Stimulated activated naive B cell treated with anti-CD40 and anti-IgM and Interleukin-4, amounts not matched to agents 10 μg/mL and 1 μg/mL and 100 μg/mL, for 72 hours (primary cell): ENCODE measurements around the gene NBEAL2.

Source experiments
- ATAC-seq, 2 donors: fragments of 150-1000 bp; cut with Tn5 transposase; replicated peaks; 2 replicates each; pipeline ENCODE4 v1.10.0; 2021; ENCODE audit warnings: moderate library complexity in 1 of 2
- DNase-seq: peaks from one replicate; pipeline ENCODE4 v3.0.0; 2021
- H3K27ac Mint-ChIP-seq: one replicate; pipeline ENCODE4 v1.8.0; 2022; ENCODE audit warnings: mild to moderate bottlenecking, mixed read lengths
- H3K27me3 Mint-ChIP-seq, 2 donors: one replicate each; pipeline ENCODE4 v1.8.0; 2022; ENCODE audit warnings: mixed read lengths in 2 of 2
- H3K36me3 Mint-ChIP-seq, 2 donors: one replicate each; pipeline ENCODE4 v1.8.0; 2022; ENCODE audit warnings: mixed read lengths in 2 of 2, mild to moderate bottlenecking in 1 of 2
- H3K4me1 Mint-ChIP-seq, 2 donors: one replicate each; pipeline ENCODE4 v1.8.0; 2022; ENCODE audit warnings: mixed read lengths in 2 of 2, mild to moderate bottlenecking in 1 of 2
- H3K4me3 Mint-ChIP-seq, 2 donors: one replicate each; pipeline ENCODE4 v1.8.0; 2022; ENCODE audit warnings: mild to moderate bottlenecking in 2 of 2, mixed read lengths in 2 of 2, moderate library complexity in 1 of 2
- H3K9me3 Mint-ChIP-seq, 2 donors: one replicate each; pipeline ENCODE4 v1.8.0; 2022; ENCODE audit warnings: mixed read lengths in 2 of 2, mild to moderate bottlenecking in 1 of 2

Gene NBEAL2

DNA sequence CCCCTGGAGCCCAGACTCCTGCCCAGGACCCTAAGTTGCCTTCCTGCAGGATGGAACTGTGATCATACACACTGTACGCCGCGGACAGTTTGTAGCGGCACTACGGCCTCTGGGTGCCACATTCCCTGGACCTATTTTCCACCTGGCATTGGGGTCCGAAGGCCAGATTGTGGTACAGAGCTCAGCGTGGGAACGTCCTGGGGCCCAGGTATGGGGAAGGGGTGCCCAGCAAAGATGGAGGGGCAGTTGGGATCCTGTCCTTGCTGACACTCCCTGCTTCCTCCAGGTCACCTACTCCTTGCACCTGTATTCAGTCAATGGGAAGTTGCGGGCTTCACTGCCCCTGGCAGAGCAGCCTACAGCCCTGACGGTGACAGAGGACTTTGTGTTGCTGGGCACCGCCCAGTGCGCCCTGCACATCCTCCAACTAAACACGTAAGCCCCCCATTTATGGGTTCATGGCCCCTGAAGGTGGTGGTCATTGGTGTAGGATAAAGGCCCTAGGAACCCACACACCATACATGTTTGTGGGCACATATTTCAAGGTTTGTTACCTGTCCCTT, 28.8 kb downstream of the NBEAL2 start:
- Mint-ChIP-seq H3K4me3 (no peak overlapping the region), H3K36me3 (peaks cover 39 to 55% of the 10 kb centered on the region in 2 donors), H3K27ac (peak overlapping the region; percentile 31), H3K27me3 (no peaks in the 10 kb centered on the region), H3K9me3 (no peaks in the 10 kb centered on the region), H3K4me1 (peaks cover 6 to 9% of the 10 kb centered on the region in 2 donors)
- DNase-seq: peak; percentile 0
- ATAC-seq: no peak

DNA sequence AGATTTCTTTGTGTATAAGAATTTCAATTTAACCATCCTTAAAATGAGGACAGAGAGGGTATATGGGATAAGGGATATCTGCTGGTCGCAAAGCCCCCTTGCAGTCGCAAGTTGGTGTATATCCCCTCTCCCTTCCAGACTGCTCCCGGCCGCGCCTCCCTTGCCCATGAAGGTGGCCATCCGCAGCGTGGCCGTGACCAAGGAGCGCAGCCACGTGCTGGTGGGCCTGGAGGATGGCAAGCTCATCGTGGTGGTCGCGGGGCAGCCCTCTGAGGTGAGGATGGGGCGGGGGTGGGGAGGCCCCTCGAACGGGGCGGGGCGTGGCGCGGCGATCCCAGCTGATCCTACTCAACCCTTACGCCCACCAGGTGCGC, 29.4 kb downstream of the NBEAL2 start:
- Mint-ChIP-seq H3K36me3 (peaks cover 35 to 52% of the 10 kb centered on the region in 2 donors), H3K27me3 (no peaks in the 10 kb centered on the region), H3K4me1 (peaks cover 6 to 9% of the 10 kb centered on the region in 2 donors), H3K27ac (peak overlapping the region; percentile 31), H3K4me3 (peak overlapping the region in 1 of 2 donors; percentile 88), H3K9me3 (no peaks in the 10 kb centered on the region)
- no peak for DNase-seq
- no peak for ATAC-seq

DNA sequence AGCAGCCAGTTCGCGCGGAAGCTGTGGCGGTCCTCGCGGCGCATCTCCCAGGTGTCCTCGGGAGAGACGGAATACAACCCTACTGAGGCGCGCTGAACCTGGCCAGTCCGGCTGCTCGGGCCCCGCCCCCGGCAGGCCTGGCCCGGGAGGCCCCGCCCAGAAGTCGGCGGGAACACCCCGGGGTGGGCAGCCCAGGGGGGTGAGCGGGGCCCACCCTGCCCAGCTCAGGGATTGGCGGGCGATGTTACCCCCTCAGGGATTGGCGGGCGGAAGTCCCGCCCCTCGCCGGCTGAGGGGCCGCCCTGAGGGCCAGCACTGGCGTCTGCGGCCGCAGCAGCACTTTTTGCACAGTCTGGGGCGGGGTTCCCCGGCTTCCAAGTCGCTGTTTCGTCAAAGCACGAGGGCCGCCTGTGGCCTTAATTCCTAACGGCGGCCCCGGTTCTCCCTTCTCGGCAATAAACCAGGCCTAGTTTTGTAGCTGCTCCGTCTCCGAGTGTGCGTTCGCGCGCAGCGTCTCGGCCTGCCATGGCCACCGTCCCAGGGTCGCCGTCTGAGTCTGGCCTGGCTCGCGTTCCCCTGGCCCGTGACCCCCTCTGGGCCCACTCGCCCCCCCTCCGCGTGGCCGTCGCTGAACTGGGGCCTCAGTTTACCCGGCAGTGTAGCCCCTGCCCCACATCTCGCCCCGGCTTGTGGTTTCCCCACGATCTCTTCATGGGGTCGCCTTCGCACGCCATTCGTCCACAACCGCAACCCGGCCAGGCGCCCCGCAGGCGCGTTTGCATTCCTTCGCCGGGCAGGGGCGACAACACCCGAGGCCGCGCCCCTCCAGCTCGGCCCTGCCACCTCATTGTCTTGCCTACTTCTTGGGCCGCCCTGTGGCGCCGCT, 30.0 kb downstream of the NBEAL2 start:
- H3K36me3 Mint-ChIP-seq: peaks cover 34 to 51% of the 10 kb centered on the region in 2 donors

DNA sequence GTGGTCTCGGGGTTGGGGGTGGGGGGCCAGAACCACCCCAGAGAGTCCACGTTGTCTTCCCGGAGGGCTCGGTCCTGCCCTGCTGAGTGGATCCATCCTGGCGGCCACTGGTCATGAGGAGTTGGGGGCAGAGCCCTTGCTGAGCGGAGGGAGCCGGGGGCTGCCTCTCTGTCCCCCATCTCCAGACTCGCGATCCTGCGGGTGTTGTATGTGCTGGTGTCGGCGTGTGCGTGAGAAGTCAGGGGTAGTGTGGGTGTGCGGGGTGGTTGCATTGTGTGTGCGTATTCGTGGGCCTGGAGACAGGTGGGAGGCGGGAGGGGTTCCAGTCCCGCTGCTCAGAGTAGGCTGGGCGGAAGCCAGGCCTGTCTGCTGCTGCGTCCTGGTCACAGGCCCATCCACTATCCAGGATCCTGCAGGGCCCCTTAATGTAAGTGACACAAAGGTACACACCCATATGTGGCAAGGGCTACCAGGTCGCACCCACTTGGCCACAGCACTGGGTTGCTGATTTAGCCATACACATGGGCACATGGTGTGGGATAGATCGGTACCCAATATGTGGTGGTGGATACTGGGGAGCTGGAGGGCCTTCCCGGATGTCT, 30.7 kb downstream of the NBEAL2 start:
- no peak for ATAC-seq
- H3K4me3 Mint-ChIP-seq: peak overlapping the region; percentile 75 to 88
- DNase-seq: no peak
- peaks cover 6 to 10% of the 10 kb centered on the region in 2 donors for H3K4me1 Mint-ChIP-seq
- H3K9me3 Mint-ChIP-seq: no peaks in the 10 kb centered on the region
- H3K27ac Mint-ChIP-seq: peak overlapping the region; percentile 92
- peaks cover 30 to 44% of the 10 kb centered on the region in 2 donors for H3K36me3 Mint-ChIP-seq
- H3K27me3 Mint-ChIP-seq: no peaks in the 10 kb centered on the region

More for the DNA sequence above, 30.0 kb downstream of the NBEAL2 start:
- peaks cover 6 to 9% of the 10 kb centered on the region in 2 donors for H3K4me1 Mint-ChIP-seq
- peak overlapping the region; percentile 75 to 88 for H3K4me3 Mint-ChIP-seq
- peak overlapping the region; percentile 92 for H3K27ac Mint-ChIP-seq
- ATAC-seq (peak; percentile 92 to 96), DNase-seq (peak; percentile 88)
- H3K27me3 Mint-ChIP-seq: no peaks in the 10 kb centered on the region
- no peaks in the 10 kb centered on the region for H3K9me3 Mint-ChIP-seq

DNA sequence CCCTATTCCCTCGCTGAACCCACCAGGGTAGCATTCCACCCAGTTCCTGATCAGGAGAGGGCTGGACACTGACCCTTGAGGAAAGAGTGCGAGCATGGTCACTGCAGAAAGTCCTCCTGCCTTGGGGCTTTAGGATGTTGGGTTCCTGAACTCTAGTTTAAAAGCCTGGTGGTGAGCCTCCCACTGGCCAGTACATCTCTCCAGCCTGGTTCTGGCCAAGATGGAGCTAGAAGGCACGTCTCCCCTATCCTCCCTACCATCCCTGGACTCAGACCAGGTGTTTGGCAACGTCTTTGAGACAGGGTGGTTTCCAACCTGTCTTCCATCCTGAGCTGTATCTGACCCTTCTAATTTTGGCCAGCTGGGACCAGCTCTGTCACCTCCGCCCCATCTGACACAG, 31.4 kb downstream of the NBEAL2 start:
- Mint-ChIP-seq H3K27ac (peak overlapping the region; percentile 92), H3K9me3 (no peaks in the 10 kb centered on the region), H3K36me3 (peaks cover 26 to 37% of the 10 kb centered on the region in 2 donors), H3K27me3 (no peaks in the 10 kb centered on the region), H3K4me1 (peaks cover 6 to 14% of the 10 kb centered on the region in 2 donors), H3K4me3 (peak overlapping the region in 1 of 2 donors; percentile 75)
- no peak for DNase-seq
- ATAC-seq: no peak

DNA sequence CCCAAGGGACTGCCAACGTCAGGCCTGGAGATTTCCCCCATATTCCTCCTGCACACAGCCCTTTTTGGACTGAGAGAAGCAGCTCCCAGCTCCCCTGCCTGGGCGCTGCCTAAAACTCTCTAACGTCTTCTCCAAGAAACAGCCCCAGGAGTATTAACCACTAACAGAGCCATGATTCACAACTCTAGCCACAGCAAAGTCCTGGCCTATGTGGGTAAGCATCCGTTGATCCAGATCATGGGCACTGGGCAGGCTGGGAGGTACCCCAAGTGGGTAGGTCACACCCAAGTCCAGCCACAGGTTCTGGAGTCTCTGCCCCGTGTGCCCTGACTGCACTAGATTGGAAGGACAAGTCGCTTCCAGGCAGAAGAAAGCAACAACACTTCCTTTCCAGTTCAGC, 31.9 kb downstream of the NBEAL2 start:
- ATAC-seq (no peak), DNase-seq (no peak)
- Mint-ChIP-seq H3K4me3 (no peak overlapping the region), H3K36me3 (peaks cover 24 to 33% of the 10 kb centered on the region in 2 donors), H3K4me1 (peaks cover 6 to 14% of the 10 kb centered on the region in 2 donors), H3K9me3 (no peaks in the 10 kb centered on the region), H3K27ac (peak overlapping the region; percentile 92), H3K27me3 (no peaks in the 10 kb centered on the region)

DNA sequence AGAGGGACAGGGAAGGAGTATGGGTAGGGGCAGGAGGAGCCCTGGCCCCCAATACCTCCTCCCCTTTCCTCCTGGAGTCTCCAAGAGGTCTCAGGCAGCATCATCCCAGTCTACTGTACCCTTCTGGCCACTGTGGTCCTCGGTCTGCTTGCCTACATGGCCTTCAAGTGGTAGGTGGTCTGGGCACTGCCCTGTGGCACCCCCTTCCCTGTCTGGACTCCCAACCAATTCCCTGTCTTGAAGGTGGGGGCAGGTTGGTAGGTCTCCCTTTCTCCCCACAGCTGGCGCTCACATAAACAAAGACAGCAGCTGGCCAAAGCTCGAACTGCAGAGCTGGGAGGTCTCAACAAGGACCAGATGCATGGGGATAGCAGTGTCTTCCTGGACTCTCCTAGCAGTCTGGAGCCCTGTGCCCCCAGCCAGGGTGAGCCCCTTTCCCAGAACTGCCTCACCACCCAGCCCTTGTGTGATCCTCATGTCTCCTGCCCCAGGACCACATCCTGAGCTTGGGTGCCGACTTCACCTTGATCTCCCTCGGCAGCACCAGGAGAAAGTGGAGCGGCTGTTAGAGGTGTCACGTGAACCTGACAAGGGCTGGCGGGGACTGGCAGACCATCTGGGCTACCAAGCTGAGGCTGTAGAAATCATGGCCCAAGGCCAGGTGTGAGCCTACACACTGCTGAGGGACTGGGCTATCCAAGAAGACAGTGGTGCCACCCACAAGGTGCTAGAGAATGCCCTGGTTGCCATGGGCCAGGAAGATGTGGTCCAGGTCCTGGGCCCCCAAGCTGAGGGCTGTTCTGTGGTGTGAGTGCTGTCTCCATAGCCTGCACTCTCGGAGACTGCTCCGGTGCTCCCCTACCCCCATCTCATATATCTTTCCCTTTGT, 33.1 kb downstream of the NBEAL2 start:
- ATAC-seq: no peak
- Mint-ChIP-seq H3K9me3 (no peaks in the 10 kb centered on the region), H3K4me3 (no peak overlapping the region), H3K4me1 (peaks cover 19 to 26% of the 10 kb centered on the region in 2 donors), H3K27me3 (no peaks in the 10 kb centered on the region), H3K36me3 (peaks cover 23 to 32% of the 10 kb centered on the region in 2 donors), H3K27ac (peak overlapping the region; percentile 85)
- DNase-seq: no peak

DNA sequence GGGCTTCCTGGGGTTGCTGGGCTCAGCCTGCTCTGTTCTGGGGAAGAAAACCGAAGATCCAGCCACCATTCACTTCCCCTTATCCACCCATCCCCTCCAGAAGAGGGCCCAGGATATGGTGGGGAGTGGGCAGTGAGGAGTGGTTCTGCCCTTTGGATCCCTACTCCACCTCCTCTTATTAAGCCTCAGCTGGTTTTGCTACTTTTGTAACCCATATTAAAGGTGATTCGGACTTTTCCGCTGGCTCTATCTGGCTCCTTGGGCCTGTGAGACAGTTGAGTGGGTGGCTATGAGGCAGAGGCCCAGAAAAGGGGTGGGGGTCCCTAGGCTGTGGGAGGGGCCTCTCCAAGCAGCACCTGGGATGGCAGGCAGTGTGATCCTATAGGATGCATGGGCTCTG, 33.8 kb downstream of the NBEAL2 start:
- H3K4me3 Mint-ChIP-seq: no peak overlapping the region
- no peaks in the 10 kb centered on the region for H3K9me3 Mint-ChIP-seq
- DNase-seq (no peak), ATAC-seq (no peak)
- H3K27ac Mint-ChIP-seq: peak overlapping the region; percentile 85
- peaks cover 24 to 33% of the 10 kb centered on the region in 2 donors for H3K4me1 Mint-ChIP-seq
- peaks cover 25 to 37% of the 10 kb centered on the region in 2 donors for H3K36me3 Mint-ChIP-seq
- H3K27me3 Mint-ChIP-seq: no peaks in the 10 kb centered on the region

DNA sequence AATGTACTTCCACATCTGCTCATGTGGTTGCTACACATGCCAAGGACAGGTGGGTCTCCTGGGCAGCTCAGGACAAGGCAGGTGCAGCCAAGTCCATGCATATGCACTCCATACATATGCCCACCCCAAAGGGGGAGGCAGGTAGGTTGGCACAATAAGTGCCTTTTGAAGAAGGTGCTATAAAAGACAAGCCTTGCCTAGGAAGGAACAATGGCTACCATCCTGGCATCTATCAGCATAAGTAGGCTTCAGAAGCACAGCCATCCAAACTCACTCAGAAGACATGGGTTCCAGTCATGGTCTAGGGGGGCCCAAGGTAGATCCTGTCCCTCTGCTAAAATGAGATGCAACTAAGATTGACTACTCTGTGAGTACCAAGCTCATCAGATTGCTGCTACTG, 34.6 kb downstream of the NBEAL2 start:
- H3K4me1 Mint-ChIP-seq: peaks cover 30 to 41% of the 10 kb centered on the region in 2 donors
- no peak overlapping the region for H3K4me3 Mint-ChIP-seq
- H3K36me3 Mint-ChIP-seq: peaks cover 30 to 43% of the 10 kb centered on the region in 2 donors
- ATAC-seq: no peak
- DNase-seq: no peak
- no peaks in the 10 kb centered on the region for H3K9me3 Mint-ChIP-seq
- H3K27ac Mint-ChIP-seq: peak overlapping the region; percentile 31
- no peaks in the 10 kb centered on the region for H3K27me3 Mint-ChIP-seq

DNA sequence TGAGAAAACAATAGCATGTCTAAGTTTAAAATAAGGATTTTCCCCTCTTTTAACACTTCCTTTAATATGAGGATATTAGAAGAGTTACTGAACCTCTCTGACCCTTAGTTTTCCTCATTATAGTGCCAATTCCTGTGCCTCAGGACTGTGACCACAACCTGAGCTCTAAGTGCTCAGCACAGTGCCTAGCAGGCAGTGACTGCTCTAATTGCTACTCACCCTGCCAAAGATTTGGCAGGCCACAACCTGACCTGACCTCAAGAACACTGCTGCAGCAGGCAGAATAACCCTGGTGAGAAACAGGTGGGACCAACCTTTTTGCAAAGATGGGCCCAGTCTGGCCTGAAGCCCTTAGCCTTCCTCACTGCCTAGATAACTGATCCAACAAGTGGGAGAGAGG, 35.7 kb downstream of the NBEAL2 start:
- DNase-seq (no peak), ATAC-seq (no peak)
- Mint-ChIP-seq H3K36me3 (peaks cover 24 to 39% of the 10 kb centered on the region in 2 donors), H3K27ac (peak overlapping the region; percentile 70), H3K27me3 (no peaks in the 10 kb centered on the region), H3K9me3 (no peaks in the 10 kb centered on the region), H3K4me1 (peaks cover 35 to 44% of the 10 kb centered on the region in 2 donors), H3K4me3 (no peak overlapping the region)

DNA sequence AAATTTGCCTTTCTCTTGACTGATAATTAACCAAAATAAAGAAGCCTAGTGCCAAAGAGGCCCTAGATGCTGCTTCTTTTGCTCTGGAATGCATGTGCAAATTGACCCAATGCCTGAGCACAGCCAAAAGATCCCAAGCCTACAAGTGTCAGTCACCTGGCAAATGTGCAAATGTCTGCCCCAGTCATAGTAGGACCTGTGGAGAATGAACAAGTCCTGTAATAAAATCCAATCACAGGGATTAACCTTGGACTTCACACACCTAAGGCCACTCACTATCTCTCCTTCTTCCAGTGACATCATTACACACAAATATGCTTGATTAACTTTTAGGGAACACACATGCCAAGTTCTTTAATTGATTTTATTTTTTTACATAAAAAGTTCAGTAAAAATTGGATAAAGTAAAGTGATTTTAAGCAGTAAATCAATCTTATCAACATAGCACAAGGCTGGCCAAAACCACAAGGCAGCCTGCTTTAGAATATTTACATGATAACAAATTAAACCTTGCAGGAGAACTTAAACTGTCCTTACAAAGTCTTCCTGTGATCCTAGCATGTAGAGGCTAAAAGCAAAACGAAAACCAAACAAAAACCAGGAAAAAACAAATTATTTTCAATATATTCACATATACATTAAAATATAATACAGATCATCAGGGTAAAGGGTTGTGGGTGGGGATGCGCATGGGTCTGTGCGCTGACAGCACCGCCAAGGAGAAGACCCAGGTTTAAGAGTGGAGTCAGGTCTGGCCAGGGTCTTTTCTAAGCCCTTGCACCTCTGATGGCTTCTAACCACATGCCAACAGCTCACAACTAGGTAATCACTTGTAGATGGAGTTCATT, 36.8 kb downstream of the NBEAL2 start:
- peak overlapping the region in 1 of 2 donors; percentile 23 for H3K4me3 Mint-ChIP-seq
- H3K9me3 Mint-ChIP-seq: no peaks in the 10 kb centered on the region
- peaks cover 35 to 47% of the 10 kb centered on the region in 2 donors for H3K4me1 Mint-ChIP-seq
- H3K27me3 Mint-ChIP-seq: no peaks in the 10 kb centered on the region
- peak overlapping the region; percentile 95 for H3K27ac Mint-ChIP-seq
- no peak for DNase-seq
- no peak for ATAC-seq
- H3K36me3 Mint-ChIP-seq: peaks cover 24 to 35% of the 10 kb centered on the region in 2 donors

DNA sequence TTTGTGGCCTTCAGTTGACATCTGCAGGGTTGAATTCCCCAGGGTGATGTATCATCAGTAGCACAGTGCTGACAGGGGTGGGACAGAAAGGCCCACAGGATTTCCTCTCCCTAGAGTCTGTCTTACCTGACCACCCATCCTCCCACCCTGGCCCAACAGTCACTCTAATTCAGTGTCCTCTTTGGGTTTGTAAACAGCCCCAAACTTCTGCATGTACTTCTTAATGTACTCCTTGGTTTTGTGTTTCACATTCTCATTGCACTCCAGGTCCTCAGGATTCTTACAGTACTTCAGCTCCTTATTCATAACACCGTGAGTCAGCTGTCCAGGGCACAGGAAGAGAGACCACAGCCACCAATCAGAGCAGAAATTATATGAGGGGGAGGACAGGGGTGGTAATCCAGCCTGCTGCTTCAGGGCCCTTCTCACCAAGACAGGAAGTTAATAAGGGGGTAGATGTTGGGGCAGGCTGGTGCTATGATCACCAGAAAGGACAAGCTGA, 37.5 kb downstream of the NBEAL2 start:
- Mint-ChIP-seq H3K4me1 (peaks cover 35 to 47% of the 10 kb centered on the region in 2 donors), H3K36me3 (peaks cover 24 to 35% of the 10 kb centered on the region in 2 donors), H3K9me3 (no peaks in the 10 kb centered on the region), H3K4me3 (peak overlapping the region; percentile 23 to 63), H3K27me3 (no peaks in the 10 kb centered on the region), H3K27ac (peak overlapping the region; percentile 95)
- DNase-seq: no peak
- ATAC-seq: peak; percentile 76 to 80
